ENCODE data around the gene HTRA1. TPM values are rescaled to one million over a fixed set of nuclear protein-coding genes. Genes with fewer than 3 reads are reported as not detected.

Gene HTRA1
- total RNA-seq, 1 experiment from 2014 or later, result 0.17 TPM

GRCh38 chr10:122553341-122553740 is 92.0 kb downstream of the HTRA1 start:
- no TSS peak for BruUV-seq (replicated peaks)
- POLR2A ChIA-PET (ENCODE audit: low non-redundant PET), result no interaction called here
- no peak overlapping the region for H3K4me3 ChIP-seq (ENCODE audit: low read depth, low read length, poor library complexity, severe bottlenecking)
- no peak for DNase-seq (ENCODE audit: low spot score)
- no peak overlapping the region for H3K27ac ChIP-seq (ENCODE audit: low read depth, low read length, poor library complexity, severe bottlenecking)
- no peaks in the 10 kb centered on the region for H3K36me3 ChIP-seq (ENCODE audit: insufficient read depth, low read length, poor library complexity, severe bottlenecking)
- TF ChIP-seq EZH2 (IDR thresholded peaks at IDR 0.05; ENCODE audit: borderline replicate concordance, low read depth, low read length, poor library complexity, severe bottlenecking), result no peak
- TF ChIP-seq CTCF (conservative IDR thresholded peaks at IDR 0.05; ENCODE audit: low read depth, low read length), result no peak
- no peaks in the 10 kb centered on the region for H3K27me3 ChIP-seq (replicated peaks; ENCODE audit: insufficient read depth, low read depth, low read length, poor library complexity)
- no peaks in the 10 kb centered on the region for H3K4me1 ChIP-seq (ENCODE audit: insufficient read depth, low read length, poor library complexity, severe bottlenecking)
- H3K9me3 ChIP-seq (ENCODE audit: low read depth, low read length, poor library complexity, severe bottlenecking), result no peaks in the 10 kb centered on the region
- intact Hi-C loops (cut with micrococcal nuclease; ENCODE audit: unreplicated experiment), result no loop called here
- CTCF ChIA-PET, result no interaction called here

DNA sequence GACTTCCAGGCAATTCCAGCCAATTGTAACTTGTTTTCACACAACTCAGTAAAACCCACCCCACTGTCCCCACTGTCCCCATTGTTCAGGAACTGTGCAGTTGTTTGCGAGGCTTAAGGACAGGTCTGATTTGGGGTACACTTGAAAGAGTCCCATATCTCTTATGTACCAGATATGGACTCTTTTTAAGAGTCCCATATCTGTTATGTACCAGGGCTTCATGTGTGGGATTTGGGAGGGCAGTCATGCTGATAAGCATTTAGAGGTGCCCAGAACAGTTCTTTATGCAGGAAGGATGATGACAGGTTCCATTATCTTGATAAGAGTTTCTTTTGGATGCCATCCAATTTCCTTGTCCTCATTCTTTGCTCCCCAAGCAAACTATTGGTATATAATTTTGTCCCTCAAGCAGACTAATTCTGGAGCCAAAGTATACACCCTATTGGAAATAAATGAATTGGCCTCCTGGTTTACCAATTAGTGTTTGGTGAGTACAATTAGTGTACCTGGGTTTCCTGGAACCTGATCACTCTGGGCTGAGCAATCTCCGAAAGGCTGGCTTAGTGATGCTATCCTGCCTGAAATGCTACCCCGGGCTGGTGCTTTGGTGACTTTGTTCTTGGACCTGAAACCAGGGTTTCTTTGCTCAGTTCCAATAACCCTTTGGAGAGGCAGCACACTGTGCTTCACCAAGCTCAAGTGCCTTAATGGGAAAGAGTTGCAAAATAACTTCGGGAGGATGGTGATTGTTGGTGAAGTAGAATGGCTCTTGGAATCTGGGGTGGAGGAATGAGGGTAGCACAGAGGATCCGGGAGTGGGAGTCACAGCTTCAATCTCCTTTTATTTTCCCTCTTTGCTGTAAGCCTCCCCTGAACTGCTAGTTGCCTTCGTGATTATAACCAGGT is 93.0 kb downstream of the HTRA1 start:
- Histone ChIP-seq H3K27ac (ENCODE audit: low read depth, low read length, poor library complexity, severe bottlenecking) (no peak overlapping the region), H3K4me1 (ENCODE audit: insufficient read depth, low read length, poor library complexity, severe bottlenecking) (no peaks in the 10 kb centered on the region), H3K36me3 (ENCODE audit: insufficient read depth, low read length, poor library complexity, severe bottlenecking) (no peaks in the 10 kb centered on the region), H3K9me3 (ENCODE audit: low read depth, low read length, poor library complexity, severe bottlenecking) (no peaks in the 10 kb centered on the region), H3K27me3 (replicated peaks; ENCODE audit: insufficient read depth, low read depth, low read length, poor library complexity) (peaks cover 5% of the 10 kb centered on the region), H3K4me3 (ENCODE audit: low read depth, low read length, poor library complexity, severe bottlenecking) (no peak overlapping the region)
- intact Hi-C loops (cut with micrococcal nuclease; ENCODE audit: unreplicated experiment), result no loop called here
- DNase-seq (ENCODE audit: low spot score), result no peak
- TF ChIP-seq CTCF (conservative IDR thresholded peaks at IDR 0.05; ENCODE audit: low read depth, low read length) (no peak), EZH2 (IDR thresholded peaks at IDR 0.05; ENCODE audit: borderline replicate concordance, low read depth, low read length, poor library complexity, severe bottlenecking) (no peak)
- BruUV-seq (replicated peaks), result no TSS peak
- CTCF ChIA-PET, result no interaction called here
- POLR2A ChIA-PET (ENCODE audit: low non-redundant PET), result no interaction called here

GRCh38 chr10:122555442-122555841 is 94.1 kb downstream of the HTRA1 start:
- TF ChIP-seq EZH2 (IDR thresholded peaks at IDR 0.05; ENCODE audit: borderline replicate concordance, low read depth, low read length, poor library complexity, severe bottlenecking) (no peak), CTCF (conservative IDR thresholded peaks at IDR 0.05; ENCODE audit: low read depth, low read length) (no peak)
- no peak overlapping the region for H3K4me3 ChIP-seq (ENCODE audit: low read depth, low read length, poor library complexity, severe bottlenecking)
- no peaks in the 10 kb centered on the region for H3K36me3 ChIP-seq (ENCODE audit: insufficient read depth, low read length, poor library complexity, severe bottlenecking)
- DNase-seq (ENCODE audit: low spot score), result no peak
- no peaks in the 10 kb centered on the region for H3K9me3 ChIP-seq (ENCODE audit: low read depth, low read length, poor library complexity, severe bottlenecking)
- no peaks in the 10 kb centered on the region for H3K4me1 ChIP-seq (ENCODE audit: insufficient read depth, low read length, poor library complexity, severe bottlenecking)
- no peak overlapping the region for H3K27ac ChIP-seq (ENCODE audit: low read depth, low read length, poor library complexity, severe bottlenecking)
- no TSS peak for BruUV-seq (replicated peaks)
- ChIA-PET POLR2A (ENCODE audit: low non-redundant PET) (no interaction called here), CTCF (no interaction called here)
- intact Hi-C loops (cut with micrococcal nuclease; ENCODE audit: unreplicated experiment), result no loop called here
- peaks cover 16% of the 10 kb centered on the region for H3K27me3 ChIP-seq (replicated peaks; ENCODE audit: insufficient read depth, low read depth, low read length, poor library complexity)
